GM04504 (cell line): ENCODE results near the gene CD22.
A peak's percentile ranks its signal among the peaks of the same experiment; 100 is the strongest.
"Not testable (repeated sequence)": the region's sequence is repeated elsewhere in the genome, so short reads cannot be mapped to it uniquely, and the experiment has no call there.

Source experiments
- DNase-seq: peaks from one replicate; pipeline ENCODE4 v3.0.0-alpha.2; 2012; ENCODE audit warnings: low read depth

Gene CD22

GRCh38 chr19:35341565-35342225 lies 12.7 kb downstream of the CD22 start:
- DNase-seq, result no peak

GRCh38 chr19:35342430-35342829 lies 13.4 kb downstream of the CD22 start:
- DNase-seq, result no peak

GRCh38 chr19:35344511-35345031 lies 15.6 kb downstream of the CD22 start:
- DNase-seq, result no peak

- DNase-seq, result no peak
Observed at GRCh38 chr19:35345671-35346111, 16.7 kb downstream of the CD22 start.

GRCh38 chr19:35346193-35347052 lies 17.4 kb downstream of the CD22 start:
- no peak for DNase-seq

GRCh38 chr19:35347171-35347929 lies 18.4 kb downstream of the CD22 start, which contains the start of gene FFAR1:
Gene FFAR1 (plus strand): TSS chr19:35347902. CDS start chr19:35351552, 3,650 bp downstream.
- no peak for DNase-seq

- no peak for DNase-seq
Observed at GRCh38 chr19:35347930-35348298, 18.9 kb downstream of the CD22 start.

- DNase-seq, result no peak
Observed at GRCh38 chr19:35348911-35349611, 20.1 kb downstream of the CD22 start.

GRCh38 chr19:35349614-35350521 lies 20.9 kb downstream of the CD22 start:
- DNase-seq, result no peak

- DNase-seq, result no peak
Observed at GRCh38 chr19:35350591-35350990, 21.6 kb downstream of the CD22 start.

GRCh38 chr19:35351411-35352176 lies 22.6 kb downstream of the CD22 start:
- DNase-seq, result no peak

- no peak for DNase-seq
Observed at GRCh38 chr19:35352177-35352447, 23.1 kb downstream of the CD22 start.

- DNase-seq, result peak; percentile 37
Observed at GRCh38 chr19:35352448-35353304, 23.7 kb downstream of the CD22 start.

GRCh38 chr19:35353635-35354034 lies 24.6 kb downstream of the CD22 start:
- DNase-seq, result no peak

- no peak for DNase-seq
Observed at GRCh38 chr19:35354898-35355297, 25.9 kb downstream of the CD22 start.

- DNase-seq, result no peak
Observed at GRCh38 chr19:35355791-35356460, 26.9 kb downstream of the CD22 start.

- DNase-seq, result peak; percentile 4
Observed at GRCh38 chr19:35357867-35358573, 29.0 kb downstream of the CD22 start, which contains the start of gene FFAR3. Gene FFAR3 (plus strand): TSS chr19:35358460. CDS start chr19:35358891, 431 bp downstream.

- DNase-seq, result not testable (repeated sequence)
Observed at GRCh38 chr19:35358834-35359233, 29.8 kb downstream of the CD22 start.
